BLaER1 treated with 17β-estradiol and CSF1 and Interleukin-3, amounts not matched to agents 10 nM and 100 nM (cell line): ENCODE measurements around the gene DDIT3.
"Not testable (repeated sequence)": the region's sequence is repeated elsewhere in the genome, so short reads cannot be mapped to it uniquely, and the experiment has no call there.

ENCODE experiments used
- H3K27ac ChIP-seq, 11 experiments: shearing (Covaris generic); formaldehyde crosslinking; 2 replicates each; pipeline ENCODE4 v1.8.1; 2022
- H3K27me3 ChIP-seq, 11 experiments: shearing (Covaris generic); formaldehyde crosslinking; 2 replicates each; pipeline ENCODE4 v1.8.1; 2022
- H3K36me3 ChIP-seq, 11 experiments: shearing (Covaris generic); formaldehyde crosslinking; 2 replicates each; pipeline ENCODE4 v1.8.1; 2022
- H3K4me1 ChIP-seq, 10 experiments: shearing (Covaris generic); formaldehyde crosslinking; 2 replicates each; pipeline ENCODE4 v1.8.1; 2022
- H3K4me2 ChIP-seq, 11 experiments: shearing (Covaris generic); formaldehyde crosslinking; 2 replicates each; pipeline ENCODE4 v1.8.1; 2022
- H3K4me3 ChIP-seq, 10 experiments: shearing (Covaris generic); formaldehyde crosslinking; 2 replicates each; pipeline ENCODE4 v1.8.1; 2022
- H3K9ac ChIP-seq, 11 experiments: shearing (Covaris generic); formaldehyde crosslinking; 2 replicates each; pipeline ENCODE4 v1.8.1; 2022
- H3K9me3 ChIP-seq, 11 experiments: shearing (Covaris generic); formaldehyde crosslinking; replicated peaks in 1 of 11; 2 replicates each; pipeline ENCODE4 v1.8.1; 2022
- H4K20me1 ChIP-seq, 11 experiments: shearing (Covaris generic); formaldehyde crosslinking; 2 replicates each; pipeline ENCODE4 v1.8.1; 2022
- Cebpa-rat ChIP-seq, 11 experiments: shearing (Covaris generic); IDR thresholded peaks; 2 replicates each; pipeline ENCODE4 v1.8.1; 2022

DDIT3 gene

DNA sequence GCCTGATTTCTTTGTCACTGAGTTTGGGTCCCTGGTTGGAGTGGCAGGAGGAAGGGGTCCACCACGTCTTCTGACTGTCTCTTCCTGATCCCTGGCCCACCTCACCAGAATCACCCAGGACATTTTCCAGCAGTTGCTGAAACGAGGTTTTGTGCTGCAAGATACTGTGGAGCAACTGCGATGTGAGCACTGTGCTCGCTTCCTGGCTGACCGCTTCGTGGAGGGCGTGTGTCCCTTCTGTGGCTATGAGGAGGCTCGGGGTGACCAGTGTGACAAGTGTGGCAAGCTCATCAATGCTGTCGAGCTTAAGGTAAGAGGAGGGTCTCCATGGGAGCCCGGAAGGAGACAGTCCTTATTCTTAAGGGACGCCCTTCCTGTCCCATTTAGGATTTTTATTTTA lies 20.1 kb downstream of the DDIT3 start:
- peaks cover 0 to 84% (median 26%) of the 10 kb centered on the region in 11 experiments; a peak in 14 of 22 replicates for H4K20me1 ChIP-seq
- no peak overlapping the region for H3K4me2 ChIP-seq
- TF ChIP-seq Cebpa-rat (IDR thresholded peaks at IDR 0.05), result no peak
- peaks cover 96 to 100% (median 98%) of the 10 kb centered on the region in 11 experiments for H3K36me3 ChIP-seq
- no peaks in the 10 kb centered on the region for H3K4me1 ChIP-seq
- no peaks in the 10 kb centered on the region; a peak in 2 of 22 replicates for H3K9me3 ChIP-seq
- H3K9ac ChIP-seq, result no peak overlapping the region
- no peak overlapping the region for H3K4me3 ChIP-seq
- no peaks in the 10 kb centered on the region for H3K27me3 ChIP-seq
- no peak overlapping the region for H3K27ac ChIP-seq

DNA sequence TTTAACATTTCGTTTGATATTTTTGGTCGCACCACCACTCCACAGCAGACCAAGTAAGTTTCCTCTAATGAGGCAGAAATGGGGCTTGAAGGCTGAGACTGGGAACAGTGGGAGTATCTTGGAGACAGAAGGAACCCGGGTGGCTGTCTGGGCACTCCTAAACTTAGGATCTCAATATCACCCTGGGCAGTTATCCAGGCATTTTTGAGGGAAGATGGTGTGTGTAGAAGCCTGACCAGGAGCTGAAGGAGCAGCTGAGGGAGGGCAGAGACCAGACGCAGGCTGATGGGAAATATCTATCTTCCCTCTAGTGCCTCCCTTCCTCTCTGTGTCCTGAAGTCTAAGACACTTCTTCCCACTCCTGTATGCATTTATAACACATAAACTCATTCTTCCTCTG lies 21.7 kb downstream of the DDIT3 start:
- Histone ChIP-seq H3K36me3 (peaks cover 90 to 98% (median 92%) of the 10 kb centered on the region in 11 experiments), H3K27me3 (no peaks in the 10 kb centered on the region), H3K9me3 (peaks cover 0 to 4% (median 0%) of the 10 kb centered on the region in 11 experiments; a peak in 4 of 22 replicates), H3K4me1 (no peaks in the 10 kb centered on the region), H3K27ac (no peak overlapping the region), H3K9ac (no peak overlapping the region), H4K20me1 (peaks cover 0 to 72% (median 21%) of the 10 kb centered on the region in 11 experiments; a peak in 14 of 22 replicates), H3K4me2 (no peak overlapping the region), H3K4me3 (no peak overlapping the region)
- no peak for TF ChIP-seq Cebpa-rat (IDR thresholded peaks at IDR 0.05)

DNA sequence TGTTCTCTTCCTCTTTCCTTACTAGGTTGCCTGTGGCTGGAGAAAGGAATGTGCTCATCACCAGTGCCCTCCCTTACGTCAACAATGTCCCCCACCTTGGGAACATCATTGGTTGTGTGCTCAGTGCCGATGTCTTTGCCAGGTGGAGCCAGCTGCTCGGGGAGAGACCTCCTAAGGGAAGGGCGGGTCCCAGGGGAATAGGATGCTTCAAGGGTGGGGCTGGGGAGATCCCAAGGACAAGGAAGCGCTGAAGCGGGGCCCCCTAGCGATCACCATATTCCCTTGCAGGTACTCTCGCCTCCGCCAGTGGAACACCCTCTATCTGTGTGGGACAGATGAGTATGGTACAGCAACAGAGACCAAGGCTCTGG lies 22.2 kb downstream of the DDIT3 start:
- H3K27ac ChIP-seq, result no peak overlapping the region
- no peaks in the 10 kb centered on the region for H3K27me3 ChIP-seq
- no peak overlapping the region for H3K4me2 ChIP-seq
- peaks cover 85 to 93% (median 88%) of the 10 kb centered on the region in 11 experiments for H3K36me3 ChIP-seq
- H3K9ac ChIP-seq, result no peak overlapping the region
- H3K4me1 ChIP-seq, result no peaks in the 10 kb centered on the region
- H4K20me1 ChIP-seq, result peaks cover 0 to 68% (median 16%) of the 10 kb centered on the region in 11 experiments; a peak in 14 of 22 replicates
- no peak overlapping the region for H3K4me3 ChIP-seq
- H3K9me3 ChIP-seq, result peaks cover 0 to 4% (median 0%) of the 10 kb centered on the region in 11 experiments; a peak in 4 of 22 replicates
- no peak for TF ChIP-seq Cebpa-rat (IDR thresholded peaks at IDR 0.05)

DNA sequence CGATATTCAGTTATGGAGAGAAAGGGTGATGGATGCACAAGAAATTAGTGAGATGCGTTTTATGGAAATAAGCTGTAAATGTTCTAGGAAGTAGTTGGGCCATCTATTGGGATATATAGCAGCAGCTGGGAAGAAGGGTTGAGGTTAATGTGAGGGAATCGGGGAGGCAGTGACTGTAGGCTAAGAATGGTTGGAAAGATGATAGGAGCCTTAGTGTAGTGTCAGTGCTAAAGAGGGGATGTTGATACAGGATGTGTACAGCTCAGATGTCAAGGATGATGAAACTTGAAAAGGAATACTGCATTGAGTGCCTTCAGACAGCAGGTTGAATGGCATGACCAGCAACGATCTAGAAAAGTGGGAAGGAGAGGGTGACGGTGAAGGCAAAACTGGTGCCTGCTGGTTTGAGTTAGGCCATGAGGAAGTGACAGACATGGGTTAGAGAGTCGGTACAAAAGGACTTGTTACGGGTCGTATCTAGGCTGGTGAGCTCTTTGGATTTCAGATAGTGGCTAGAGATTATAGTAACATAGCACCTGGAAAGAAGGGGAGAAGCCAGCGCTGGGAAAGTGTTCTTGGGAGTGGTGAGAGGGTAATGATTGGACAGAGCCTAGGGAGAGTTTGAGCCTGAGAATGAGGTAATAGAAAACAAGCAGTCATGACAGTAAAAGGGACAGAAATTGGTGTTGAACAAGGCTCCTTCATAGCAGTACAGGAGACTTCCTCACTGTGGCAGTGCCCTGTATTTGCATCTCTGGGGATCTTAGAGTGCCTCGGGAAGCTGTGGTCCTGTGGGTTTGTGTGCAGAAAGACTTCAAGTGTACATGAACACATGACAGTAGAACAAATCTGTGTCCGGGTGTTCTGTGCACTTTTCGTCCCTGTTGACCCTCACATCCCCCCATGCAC lies 22.8 kb downstream of the DDIT3 start:
- no peak overlapping the region for H3K27ac ChIP-seq
- H4K20me1 ChIP-seq, result peaks cover 3 to 66% (median 17%) of the 10 kb centered on the region in 11 experiments; a peak in 16 of 22 replicates
- no peaks in the 10 kb centered on the region for H3K27me3 ChIP-seq
- no peaks in the 10 kb centered on the region for H3K4me1 ChIP-seq
- no peak for TF ChIP-seq Cebpa-rat (IDR thresholded peaks at IDR 0.05)
- H3K36me3 ChIP-seq, result peaks cover 85 to 93% (median 87%) of the 10 kb centered on the region in 11 experiments
- no peak overlapping the region for H3K4me2 ChIP-seq
- no peak overlapping the region for H3K4me3 ChIP-seq
- no peak overlapping the region for H3K9ac ChIP-seq
- peaks cover 0 to 9% (median 4%) of the 10 kb centered on the region in 11 experiments; a peak in 9 of 22 replicates for H3K9me3 ChIP-seq

DNA sequence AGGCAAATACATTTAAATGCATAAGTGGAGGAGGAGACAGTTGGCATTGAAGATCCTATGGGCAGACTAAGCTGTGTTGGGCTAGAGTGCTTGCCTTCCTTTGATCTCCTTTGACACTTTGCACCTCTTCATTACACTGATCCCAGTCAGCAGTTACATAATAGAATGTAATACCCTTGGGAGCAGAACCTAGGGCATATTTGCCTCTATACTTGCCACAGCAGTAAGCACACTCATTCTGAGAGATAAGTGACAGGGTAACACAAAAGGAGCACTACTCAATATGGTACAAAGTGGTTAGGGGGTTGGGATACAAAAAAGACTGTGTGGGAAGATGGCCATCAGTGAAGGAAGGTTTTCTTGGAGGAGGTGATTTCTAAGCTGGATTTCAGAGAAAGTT lies 23.5 kb downstream of the DDIT3 start:
- Histone ChIP-seq H3K9ac (no peak overlapping the region), H3K4me3 (no peak overlapping the region), H3K36me3 (peaks cover 85 to 93% (median 87%) of the 10 kb centered on the region in 11 experiments), H3K9me3 (peaks cover 0 to 10% (median 4%) of the 10 kb centered on the region in 11 experiments; a peak in 9 of 22 replicates), H4K20me1 (peaks cover 3 to 63% (median 18%) of the 10 kb centered on the region in 11 experiments; a peak in 16 of 22 replicates), H3K27me3 (no peaks in the 10 kb centered on the region), H3K27ac (no peak overlapping the region), H3K4me2 (no peak overlapping the region), H3K4me1 (no peaks in the 10 kb centered on the region)
- no peak for TF ChIP-seq Cebpa-rat (IDR thresholded peaks at IDR 0.05)

DNA sequence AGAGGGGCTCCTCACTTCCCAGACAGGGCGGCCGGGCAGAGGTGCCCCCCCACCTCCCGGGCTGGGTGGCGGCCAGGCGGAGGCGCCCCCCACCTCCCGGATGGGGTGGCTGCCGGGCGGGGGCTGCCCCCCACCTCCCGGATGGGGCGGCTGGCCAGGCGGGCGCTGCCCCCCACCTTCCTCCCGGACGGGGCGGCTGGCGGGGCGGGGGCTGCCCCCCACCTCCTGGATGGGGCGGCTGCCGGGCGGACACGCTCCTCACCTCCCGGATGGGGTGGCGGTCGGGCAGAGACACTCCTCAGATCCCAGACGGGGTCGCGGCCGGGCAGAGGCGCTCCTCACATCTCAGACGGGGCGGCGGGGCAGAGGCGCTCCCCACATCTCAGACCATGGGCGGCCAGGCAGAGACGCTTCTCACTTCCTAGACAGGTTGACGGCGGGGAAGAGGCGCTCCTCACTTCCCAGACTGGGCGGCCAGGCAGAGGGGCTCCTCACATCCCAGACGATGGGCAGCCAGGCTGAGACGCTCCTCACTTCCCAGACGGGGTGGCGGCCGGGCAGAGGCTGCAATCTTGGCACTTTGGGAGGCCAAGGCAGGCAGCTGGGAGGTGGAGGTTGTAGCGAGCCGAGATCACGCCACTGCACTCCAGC lies 25.1 kb downstream of the DDIT3 start:
- H4K20me1 ChIP-seq, result peaks cover 0 to 63% (median 23%) of the 10 kb centered on the region in 11 experiments; a peak in 17 of 22 replicates
- peaks cover 0 to 10% (median under 1%) of the 10 kb centered on the region in 10 experiments; a peak in 7 of 20 replicates for H3K4me1 ChIP-seq

DNA sequence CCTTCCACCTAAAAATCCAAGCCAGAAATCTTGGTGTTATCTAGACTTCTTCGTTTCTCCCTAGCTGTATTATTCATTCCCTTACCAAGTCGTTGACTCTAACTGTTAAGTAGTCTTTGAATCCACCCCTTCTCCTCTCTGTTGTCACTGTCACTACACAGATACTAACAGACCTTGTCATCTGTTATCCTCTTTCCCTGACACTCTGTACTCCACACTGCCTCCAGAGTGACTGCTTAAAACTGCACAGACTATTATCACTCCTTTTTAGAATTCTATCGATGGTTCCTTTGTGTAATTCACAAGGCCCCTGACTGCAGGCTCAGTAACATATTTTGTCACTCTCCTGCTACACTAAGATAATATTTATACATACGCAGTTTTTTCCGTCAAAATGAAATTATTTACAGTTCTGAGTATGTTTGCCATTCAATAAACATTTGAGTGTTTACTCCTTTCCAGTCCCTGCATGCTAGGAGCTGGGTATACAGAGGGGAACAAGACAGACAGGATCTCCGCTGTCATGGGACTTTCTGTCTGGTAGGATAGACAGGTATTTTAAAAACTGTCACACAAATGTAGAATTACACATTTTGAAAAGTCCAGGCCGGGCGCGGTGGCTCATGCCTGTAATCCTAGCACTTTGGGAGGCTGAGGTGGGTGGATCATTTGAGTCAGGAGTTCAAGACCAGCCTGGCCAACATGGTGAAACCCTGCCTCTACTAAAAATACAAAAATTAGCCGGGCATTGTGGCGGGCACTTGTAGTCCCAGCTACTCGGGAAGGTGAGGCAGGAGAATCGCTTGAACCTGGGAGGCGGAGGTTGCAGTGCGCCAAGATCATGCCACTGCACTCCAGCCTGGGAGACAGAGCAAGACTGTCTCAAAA lies 28.7 kb downstream of the DDIT3 start:
- Histone ChIP-seq H3K9ac (0 out of 22 replicates have a peak overlapping the region, but pooled peaks of 1 of the 11 experiments have one; percentile 29), H3K4me3 (no peak overlapping the region), H4K20me1 (peaks cover 0 to 53% (median 28%) of the 10 kb centered on the region in 11 experiments; a peak in 17 of 22 replicates), H3K36me3 (peaks cover 63 to 72% (median 67%) of the 10 kb centered on the region in 11 experiments), H3K4me1 (peaks cover 15 to 32% (median 22%) of the 10 kb centered on the region in 10 experiments), H3K27me3 (no peaks in the 10 kb centered on the region), H3K4me2 (no peak overlapping the region), H3K27ac (no peak overlapping the region), H3K9me3 (peaks cover 0 to 10% (median 4%) of the 10 kb centered on the region in 11 experiments; a peak in 9 of 22 replicates)
- TF ChIP-seq Cebpa-rat (IDR thresholded peaks at IDR 0.05), result no peak

More for the DNA sequence above, 25.1 kb downstream of the DDIT3 start:
- H3K27ac ChIP-seq, H3K27me3 ChIP-seq, H3K4me3 ChIP-seq, H3K4me2 ChIP-seq, H3K9me3 ChIP-seq, H3K9ac ChIP-seq: not testable (repeated sequence)
- H3K36me3 ChIP-seq, result peaks cover 85 to 93% (median 87%) of the 10 kb centered on the region in 11 experiments

DNA sequence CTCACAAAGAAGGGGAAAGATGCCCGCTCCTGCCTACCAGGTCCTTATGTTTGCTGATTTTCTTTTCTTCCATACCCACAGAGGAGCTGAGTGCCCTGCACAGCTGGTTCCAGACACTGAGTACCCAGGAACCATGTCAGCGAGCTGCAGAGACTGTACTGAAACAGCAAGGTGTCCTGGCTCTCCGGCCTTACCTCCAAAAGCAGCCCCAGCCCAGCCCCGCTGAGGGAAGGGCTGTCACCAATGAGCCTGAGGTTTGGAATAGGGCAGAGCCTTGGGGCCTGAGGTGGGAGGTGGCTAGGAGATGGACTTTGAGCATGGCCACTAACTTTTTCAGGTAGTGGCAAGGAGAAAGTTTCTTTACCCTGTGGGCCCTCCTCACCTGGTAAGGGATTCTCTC lies 30.2 kb downstream of the DDIT3 start:
- Histone ChIP-seq H3K4me1 (peaks cover 15 to 32% (median 22%) of the 10 kb centered on the region in 10 experiments), H3K36me3 (peaks cover 51 to 57% (median 52%) of the 10 kb centered on the region in 11 experiments), H4K20me1 (peaks cover 0 to 48% (median 26%) of the 10 kb centered on the region in 11 experiments; a peak in 17 of 22 replicates), H3K27me3 (no peaks in the 10 kb centered on the region), H3K4me3 (peak overlapping the region in 1 of 10 experiments; percentile 0; a peak in 1 of 20 replicates), H3K9ac (peak overlapping the region in 6 of 11 experiments; percentile 20 to 96 (median 90); a peak in 4 of 22 replicates), H3K9me3 (peaks cover 0 to 10% (median 4%) of the 10 kb centered on the region in 11 experiments; a peak in 9 of 22 replicates), H3K4me2 (peak overlapping the region in 8 of 11 experiments; percentile 75 to 97 (median 94); a peak in 6 of 22 replicates), H3K27ac (0 out of 22 replicates have a peak overlapping the region, but pooled peaks of 1 of the 11 experiments have one; percentile 94)
- no peak for TF ChIP-seq Cebpa-rat (IDR thresholded peaks at IDR 0.05)
